Subcutaneous adipose tissue (tissue), 4 donors: Measurements from ENCODE around the gene PDE4B. TPM values are rescaled to one million over a fixed set of nuclear protein-coding genes. Genes with fewer than 3 reads are reported as not detected.

Experiments
- CTCF ChIP-seq: fragments of 450-650 bp; IDR thresholded peaks from one replicate; pipeline ENCODE4 v1.5.1; 2016; ENCODE audit warnings: low read depth, mild to moderate bottlenecking, control low read depth, antibody characterized with exemption, moderate library complexity
- total RNA-seq, 4 donors: library from RNA; depleted of rRNA; stranded (reverse); fragments of >200 nt; gene quantifications; one replicate each; pipeline ENCODE4 v1.1.0, GENCODE V29; 2016

Gene PDE4B
- total RNA-seq, 4 donors from 2014 or later = 8.5 to 31.8 (median 15.5) TPM

GRCh38 chr1:65948609-65949229, 156.0 kb downstream of the PDE4B start:
- TF ChIP-seq CTCF = no peak

DNA sequence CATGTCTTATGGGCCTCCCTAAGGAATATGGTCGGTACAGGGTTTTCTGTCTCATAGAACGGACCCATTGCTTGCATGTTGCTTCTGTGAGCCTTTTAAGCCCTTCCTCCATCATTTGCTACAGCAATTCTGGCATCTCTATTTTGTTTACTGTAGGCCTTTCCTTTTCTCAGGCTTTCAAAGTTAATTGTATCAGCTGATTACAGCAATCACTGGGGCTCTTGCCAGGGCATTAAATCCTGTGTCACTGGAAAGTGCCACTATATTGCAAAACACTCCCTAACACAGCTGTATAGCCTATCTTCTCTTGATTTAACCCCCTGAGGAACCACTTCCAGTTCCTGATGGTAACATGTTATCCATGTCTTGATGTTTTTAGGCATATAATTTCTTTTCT, 156.5 kb downstream of the PDE4B start:
- TF ChIP-seq CTCF = no peak

DNA sequence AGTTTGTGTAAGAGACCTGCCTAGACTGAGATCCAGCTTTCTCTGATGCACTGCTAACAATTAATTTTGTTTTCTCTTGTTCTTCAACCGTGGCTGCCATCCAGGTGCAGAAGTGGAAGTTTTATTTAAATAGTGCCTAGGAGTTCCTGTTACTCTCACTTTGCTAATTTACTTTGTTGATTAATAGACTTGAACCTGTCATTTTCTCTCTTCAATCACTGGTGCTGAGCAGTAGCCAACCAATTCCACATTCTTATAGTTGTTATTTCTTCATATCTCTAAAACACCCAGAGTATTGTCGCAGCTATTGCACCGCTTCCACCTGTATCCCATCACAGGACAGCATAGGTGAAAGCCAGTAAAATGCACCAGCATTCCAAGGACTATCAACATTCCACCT, 157.2 kb downstream of the PDE4B start:
- TF ChIP-seq CTCF = no peak

- no peak for TF ChIP-seq CTCF
Measured at GRCh38 chr1:65952696-65953095, 160.0 kb downstream of the PDE4B start.

GRCh38 chr1:65953170-65953569, 160.5 kb downstream of the PDE4B start:
- TF ChIP-seq CTCF = no peak

DNA sequence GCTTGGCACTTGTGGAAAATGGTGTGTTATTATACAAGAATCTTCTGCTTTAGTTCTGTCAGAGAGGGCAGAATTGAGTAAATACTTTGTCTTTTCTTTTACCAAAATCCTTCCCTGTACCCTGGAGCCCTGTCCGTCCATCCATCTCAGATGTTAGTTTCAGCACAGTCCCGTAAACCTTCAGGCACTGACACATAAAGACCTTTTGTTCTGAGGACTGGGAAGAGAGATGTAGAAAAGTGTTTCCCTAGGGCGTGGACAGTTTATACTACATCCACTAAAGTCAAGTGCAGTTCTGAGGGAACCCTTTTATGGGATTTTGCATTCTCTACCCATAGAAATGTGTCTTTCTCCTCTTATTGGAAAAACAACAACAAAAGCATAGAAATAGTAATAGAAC, 162.4 kb downstream of the PDE4B start:
- no peak for TF ChIP-seq CTCF

DNA sequence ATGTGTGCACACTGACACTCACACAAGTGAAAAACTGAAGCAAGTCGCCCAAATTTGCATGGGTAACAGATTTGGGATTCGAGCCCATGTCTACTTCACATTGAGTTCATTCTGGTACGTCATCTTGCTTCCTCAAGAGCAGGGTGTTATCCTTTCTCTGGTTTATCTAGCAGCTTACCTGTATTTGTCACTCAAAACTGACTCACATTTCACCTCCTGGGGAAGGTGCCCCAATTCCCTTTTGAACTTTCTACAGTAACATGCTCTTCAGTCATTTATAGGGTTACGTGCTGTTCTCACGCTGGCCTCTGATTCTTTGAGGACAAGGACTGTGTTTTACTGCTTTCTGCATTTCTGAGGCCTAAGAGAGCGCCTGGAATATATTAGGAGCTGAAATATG, 162.8 kb downstream of the PDE4B start:
- no peak for TF ChIP-seq CTCF
